ENCODE measurements around the gene SLC25A22. TPM values are rescaled to one million over a fixed set of nuclear protein-coding genes. Genes with fewer than 3 reads are reported as not detected.

The SLC25A22 gene
- total and polyA plus RNA-seq, 7 donors = 3.8 to 26.4 (median 7.2) TPM

GRCh38 chr11:819129-819931, 21.2 kb upstream of the SLC25A22 start:
- TF ChIP-seq CTCF (IDR thresholded peaks at IDR 0.05) (peak in 3 of 4 experiments; percentile 13 to 32 (median 29)), EP300 (IDR thresholded peaks at IDR 0.05) (peak in 2 of 4 donors; percentile 55 to 60), POLR2A (IDR thresholded peaks at IDR 0.05) (peak in 1 of 2 donors; percentile 28), POLR2AphosphoS5 (IDR thresholded peaks at IDR 0.05) (peak; percentile 73 to 90 (median 86))
- H3K4me3 ChIP-seq = peak overlapping the region; percentile 66 to 96 (median 82)
- no peaks in the 10 kb centered on the region for H3K9me3 ChIP-seq
- peak; percentile 97 for DNase-seq
- peak overlapping the region; percentile 90 to 99 (median 98) for H3K27ac ChIP-seq
- peaks cover 0 to 33% (median 30%) of the 10 kb centered on the region in 4 donors for H3K4me1 ChIP-seq
- WGBS, 2 donors = 0 to 1% methylated on average over 96 of the region's 96 CpGs
- peaks cover 8 to 33% (median 13%) of the 10 kb centered on the region in 4 donors for H3K36me3 ChIP-seq
- H3K27me3 ChIP-seq = peaks cover 0 to 10% (median 6%) of the 10 kb centered on the region in 3 donors
- intact Hi-C loops (cut with DNase I) = no loop called here

- no peak for TF ChIP-seq POLR2A (IDR thresholded peaks at IDR 0.05)
- no peak for TF ChIP-seq CTCF (IDR thresholded peaks at IDR 0.05)
- TF ChIP-seq EP300 (IDR thresholded peaks at IDR 0.05) = no peak
- TF ChIP-seq POLR2AphosphoS5 (IDR thresholded peaks at IDR 0.05) = peak in 1 of 4 donors; percentile 25
- Histone ChIP-seq H3K4me1 (peaks cover 0 to 33% (median 30%) of the 10 kb centered on the region in 4 donors), H3K27me3 (peaks cover 0 to 3% (median 0%) of the 10 kb centered on the region in 3 donors), H3K9me3 (no peaks in the 10 kb centered on the region), H3K36me3 (peaks cover 1 to 33% (median 8%) of the 10 kb centered on the region in 4 donors), H3K4me3 (peak within 1 kb of the TSS; percentile 66 to 96 (median 82)), H3K27ac (peak within 1 kb of the TSS; percentile 90 to 99 (median 98))
- WGBS, 2 donors = 8 to 32% methylated on average over 20 of the region's 20 CpGs
- intact Hi-C loops (cut with DNase I) = no loop called here
- DNase-seq = no peak
Measured at GRCh38 chr11:818396-819128, 20.5 kb upstream of the SLC25A22 start, which contains the start of gene PNPLA2. Gene PNPLA2, plus strand, starts transcription at chr11:818914. Its CDS starts 805 bp downstream, at chr11:819719.

- WGBS, 2 donors = 82 to 84% methylated on average over 11 of the region's 11 CpGs
- TF ChIP-seq POLR2A (IDR thresholded peaks at IDR 0.05) (no peak), CTCF (IDR thresholded peaks at IDR 0.05) (no peak), POLR2AphosphoS5 (IDR thresholded peaks at IDR 0.05) (no peak), EP300 (IDR thresholded peaks at IDR 0.05) (no peak)
- DNase-seq = no peak
- Histone ChIP-seq H3K4me3 (no peak overlapping the region), H3K9me3 (no peaks in the 10 kb centered on the region), H3K36me3 (peaks cover 20 to 36% (median 22%) of the 10 kb centered on the region in 4 donors), H3K27ac (no peak overlapping the region), H3K4me1 (peaks cover 0 to 27% (median 24%) of the 10 kb centered on the region in 4 donors), H3K27me3 (no peaks in the 10 kb centered on the region)
- intact Hi-C loops (cut with DNase I) = no loop called here
Measured at GRCh38 chr11:816433-816779, 18.3 kb upstream of the SLC25A22 start.

GRCh38 chr11:815675-816432, 17.8 kb upstream of the SLC25A22 start:
- WGBS, 2 donors = 85 to 89% methylated on average over 11 of the region's 11 CpGs
- Histone ChIP-seq H3K27me3 (no peaks in the 10 kb centered on the region), H3K4me1 (peaks cover 0 to 27% (median 24%) of the 10 kb centered on the region in 4 donors), H3K36me3 (peaks cover 22 to 39% (median 24%) of the 10 kb centered on the region in 4 donors), H3K27ac (no peak overlapping the region), H3K4me3 (no peak overlapping the region), H3K9me3 (no peaks in the 10 kb centered on the region)
- TF ChIP-seq EP300 (IDR thresholded peaks at IDR 0.05) = no peak
- intact Hi-C loops (cut with DNase I) = no loop called here
- no peak for DNase-seq
